GM23338 (cell line): ENCODE data around the gene FTL. TPM values are rescaled to one million over a fixed set of nuclear protein-coding genes. Genes with fewer than 3 reads are reported as not detected.

Experiments
- ATAC-seq: fragments of 200-7000 bp; cut with Tn5 transposase; 3 replicates; pipeline ENCODE4 v1.9.1; 2020
- DNase-seq: peaks from one replicate; pipeline ENCODE4 v3.0.0-alpha.2; 2015; ENCODE audit warnings: low spot score
- H2AFZ ChIP-seq: fragments of 200-600 bp; sonication (generic); 2 replicates; pipeline ENCODE4 v1.8.0; 2016; ENCODE audit warnings: antibody characterized with exemption, mild to moderate bottlenecking, moderate library complexity
- H3F3A ChIP-seq: fragments of 200-600 bp; sonication (generic); replicated peaks from 2 replicates; pipeline ENCODE4 v1.8.0; 2017; ENCODE audit warnings: antibody characterized with exemption, mixed run types, low read depth
- H3K27ac ChIP-seq: fragments of 200-600 bp; sonication (generic); 2 replicates; pipeline ENCODE4 v1.6.1; 2016; ENCODE audit warnings: low read depth
- H3K27me3 ChIP-seq: fragments of 200-600 bp; sonication (generic); 2 replicates; pipeline ENCODE4 v1.8.0; 2016; ENCODE audit warnings: mild to moderate bottlenecking, mixed run types, moderate library complexity; ENCODE audit not compliant: insufficient read depth
- H3K36me3 ChIP-seq: fragments of 200-600 bp; sonication (generic); 2 replicates; pipeline ENCODE4 v1.8.0; 2016; ENCODE audit warnings: mild to moderate bottlenecking; ENCODE audit not compliant: insufficient read depth
- H3K4me1 ChIP-seq: fragments of 200-600 bp; sonication (generic); 2 replicates; pipeline ENCODE4 v1.8.0; 2016; ENCODE audit warnings: mild to moderate bottlenecking, moderate library complexity; ENCODE audit not compliant: insufficient read depth
- H3K4me2 ChIP-seq: fragments of 200-600 bp; sonication (generic); 2 replicates; pipeline ENCODE4 v1.7.1; 2017; ENCODE audit warnings: mixed run types
- H3K4me3 ChIP-seq: fragments of 200-600 bp; sonication (generic); 2 replicates; pipeline ENCODE4 v1.6.1; 2016; ENCODE audit warnings: mixed run types
- H3K79me2 ChIP-seq: fragments of 200-600 bp; sonication (generic); replicated peaks from 2 replicates; pipeline ENCODE4 v1.8.0; 2017; ENCODE audit warnings: mild to moderate bottlenecking; ENCODE audit not compliant: insufficient read depth
- H3K9me2 ChIP-seq: fragments of 200-600 bp; sonication (generic); 2 replicates; pipeline ENCODE4 v1.8.0; 2017; ENCODE audit not compliant: insufficient read depth
- H4K20me1 ChIP-seq: fragments of 200-600 bp; sonication (generic); replicated peaks from 2 replicates; pipeline ENCODE4 v1.8.0; 2017; ENCODE audit warnings: mild to moderate bottlenecking; ENCODE audit not compliant: insufficient read depth
- H3K27ac Mint-ChIP-seq: 2 replicates; pipeline ENCODE4 v1.8.0; 2020; ENCODE audit warnings: inconsistent platforms, mild to moderate bottlenecking, moderate library complexity, mixed read lengths
- H3K27me3 Mint-ChIP-seq: 3 replicates; pipeline ENCODE4 v1.8.0; 2022; ENCODE audit warnings: low read depth, mild to moderate bottlenecking, moderate library complexity, mixed read lengths, inconsistent platforms; ENCODE audit not compliant: insufficient read depth, poor library complexity
- H3K36me3 Mint-ChIP-seq: 3 replicates; pipeline ENCODE4 v1.8.0; 2021; ENCODE audit warnings: low read depth, mild to moderate bottlenecking, inconsistent platforms, moderate library complexity, mixed read lengths
- H3K4me1 Mint-ChIP-seq: 3 replicates; pipeline ENCODE4 v1.8.0; 2020; ENCODE audit warnings: mild to moderate bottlenecking, inconsistent platforms, mixed read lengths
- H3K4me3 Mint-ChIP-seq: 3 replicates; pipeline ENCODE4 v1.8.0; 2021; ENCODE audit warnings: moderate library complexity, mild to moderate bottlenecking, inconsistent platforms, mixed read lengths
- H3K9me3 Mint-ChIP-seq: 3 replicates; pipeline ENCODE4 v1.8.0; 2020; ENCODE audit warnings: moderate library complexity, mild to moderate bottlenecking, inconsistent platforms, mixed read lengths
- CREB1 ChIP-seq: fragments of 250-450 bp; sonication (Bioruptor Pico); IDR thresholded peaks from 2 replicates; pipeline ENCODE4 v1.5.0; 2020; ENCODE audit warnings: low read depth, mild to moderate bottlenecking, moderate library complexity
- CTCF ChIP-seq, 2 experiments: fragments of 200-600 bp in 1 of 2; sonication (generic) in 1 of 2; conservative IDR thresholded peaks; 2 replicates each; pipeline versions ENCODE4 v1.5.1 to v1.6.1; 2016 to 2017; ENCODE audit warnings: antibody characterized with exemption in 2 of 2, low read depth in 2 of 2, mild to moderate bottlenecking in 2 of 2, moderate library complexity in 1 of 2
- ETS1 ChIP-seq: IDR thresholded peaks from 2 replicates; pipeline ENCODE4 v1.6.1; 2016; ENCODE audit warnings: antibody characterized with exemption
- EZH2 ChIP-seq: fragments of 200-600 bp; sonication (generic); IDR thresholded peaks from one replicate; pipeline ENCODE4 v1.8.0; 2017; ENCODE audit warnings: antibody characterized with exemption, mild to moderate bottlenecking, low read depth; ENCODE audit not compliant: unreplicated experiment
- EZH2phosphoT487 ChIP-seq: fragments of 200-600 bp; sonication (generic); IDR thresholded peaks from one replicate; pipeline ENCODE4 v1.8.1; 2018; ENCODE audit warnings: antibody characterized with exemption; ENCODE audit not compliant: unreplicated experiment
- JUNB ChIP-seq: IDR thresholded peaks from one replicate; pipeline ENCODE4 v1.6.1; 2016; ENCODE audit warnings: antibody characterized with exemption; ENCODE audit not compliant: unreplicated experiment
- POLR2AphosphoS5 ChIP-seq: IDR thresholded peaks from 2 replicates; pipeline ENCODE4 v1.6.1; 2016; ENCODE audit warnings: antibody characterized with exemption, low read depth
- STAT1 ChIP-seq: IDR thresholded peaks from one replicate; pipeline ENCODE4 v1.6.1; 2016; ENCODE audit warnings: antibody characterized with exemption; ENCODE audit not compliant: unreplicated experiment
- ZNF331 ChIP-seq: fragments of 250-450 bp; sonication (Bioruptor Pico); IDR thresholded peaks from 2 replicates; pipeline ENCODE4 v1.5.0; 2020; ENCODE audit warnings: low read depth, mild to moderate bottlenecking, moderate library complexity
- polyA plus RNA-seq: library from polyadenylated mRNA; unstranded; fragments of >200 nt; fragmentation: Nextera tagmentation; extraction: Ambion mirVana; gene quantifications from 2 replicates; pipeline ENCODE4 v1.2.1, GENCODE V29; 2016
- total RNA-seq: library from RNA; depleted of rRNA; stranded (reverse); fragments of >200 nt; shearing (Covaris generic); gene quantifications from 2 replicates; pipeline ENCODE4 v1.2.3, GENCODE V29; 2014
- TF ChIP-seq, protein P1 (sequence below): IDR thresholded peaks from one replicate; pipeline ENCODE4 v1.6.1; 2018; ENCODE audit warnings: antibody characterized with exemption; ENCODE audit not compliant: unreplicated experiment

Gene FTL
- total and polyA plus RNA-seq, 2 experiments from 2014 or later, result 2,064 to 5,436 TPM

DNA sequence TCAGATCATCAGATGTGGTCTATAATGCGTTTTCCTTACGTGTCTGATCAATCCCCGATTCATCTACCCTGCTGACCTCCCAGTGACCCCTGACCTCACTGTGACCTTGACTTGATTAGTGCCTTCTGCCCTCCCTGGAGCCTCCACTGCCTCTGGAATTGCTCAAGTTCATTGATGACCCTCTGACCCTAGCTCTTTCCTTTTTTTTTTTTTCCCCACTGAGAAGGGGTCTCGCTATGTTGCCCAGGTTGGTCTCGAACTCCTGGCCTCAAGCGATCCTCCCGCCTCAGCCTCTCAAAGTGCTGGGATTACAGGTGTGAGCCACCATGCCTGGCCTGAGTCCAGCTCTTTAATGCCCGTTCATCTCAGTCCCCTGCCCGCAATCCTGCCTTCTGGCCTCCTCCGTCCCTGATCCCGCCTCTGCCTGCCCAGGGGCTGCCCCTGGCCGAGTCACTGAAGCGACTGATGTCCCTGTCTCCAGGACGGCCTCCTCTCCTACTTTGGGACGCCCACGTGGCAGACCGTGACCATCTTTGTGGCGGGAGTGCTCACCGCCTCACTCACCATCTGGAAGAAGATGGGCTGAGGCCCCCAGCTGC, 4.0 kb upstream of the FTL start (continued):
- TF ChIP-seq, protein P1, sequence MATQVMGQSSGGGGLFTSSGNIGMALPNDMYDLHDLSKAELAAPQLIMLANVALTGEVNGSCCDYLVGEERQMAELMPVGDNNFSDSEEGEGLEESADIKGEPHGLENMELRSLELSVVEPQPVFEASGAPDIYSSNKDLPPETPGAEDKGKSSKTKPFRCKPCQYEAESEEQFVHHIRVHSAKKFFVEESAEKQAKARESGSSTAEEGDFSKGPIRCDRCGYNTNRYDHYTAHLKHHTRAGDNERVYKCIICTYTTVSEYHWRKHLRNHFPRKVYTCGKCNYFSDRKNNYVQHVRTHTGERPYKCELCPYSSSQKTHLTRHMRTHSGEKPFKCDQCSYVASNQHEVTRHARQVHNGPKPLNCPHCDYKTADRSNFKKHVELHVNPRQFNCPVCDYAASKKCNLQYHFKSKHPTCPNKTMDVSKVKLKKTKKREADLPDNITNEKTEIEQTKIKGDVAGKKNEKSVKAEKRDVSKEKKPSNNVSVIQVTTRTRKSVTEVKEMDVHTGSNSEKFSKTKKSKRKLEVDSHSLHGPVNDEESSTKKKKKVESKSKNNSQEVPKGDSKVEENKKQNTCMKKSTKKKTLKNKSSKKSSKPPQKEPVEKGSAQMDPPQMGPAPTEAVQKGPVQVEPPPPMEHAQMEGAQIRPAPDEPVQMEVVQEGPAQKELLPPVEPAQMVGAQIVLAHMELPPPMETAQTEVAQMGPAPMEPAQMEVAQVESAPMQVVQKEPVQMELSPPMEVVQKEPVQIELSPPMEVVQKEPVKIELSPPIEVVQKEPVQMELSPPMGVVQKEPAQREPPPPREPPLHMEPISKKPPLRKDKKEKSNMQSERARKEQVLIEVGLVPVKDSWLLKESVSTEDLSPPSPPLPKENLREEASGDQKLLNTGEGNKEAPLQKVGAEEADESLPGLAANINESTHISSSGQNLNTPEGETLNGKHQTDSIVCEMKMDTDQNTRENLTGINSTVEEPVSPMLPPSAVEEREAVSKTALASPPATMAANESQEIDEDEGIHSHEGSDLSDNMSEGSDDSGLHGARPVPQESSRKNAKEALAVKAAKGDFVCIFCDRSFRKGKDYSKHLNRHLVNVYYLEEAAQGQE, result no peak
- no peak for TF ChIP-seq ETS1
- TF ChIP-seq CREB1, result no peak
- TF ChIP-seq STAT1, result no peak
- TF ChIP-seq POLR2AphosphoS5, result no peak
- TF ChIP-seq JUNB, result no peak
- TF ChIP-seq EZH2phosphoT487, result no peak

- H3F3A ChIP-seq, result peaks cover 56% of the 10 kb centered on the region
- Mint-ChIP-seq H3K27ac (peak overlapping the region; percentile 82), H3K27me3 (peaks cover 45% of the 10 kb centered on the region), H3K4me1 (peaks cover 35% of the 10 kb centered on the region), H3K4me3 (no peak overlapping the region; the same call in 2 of the 3 replicates), H3K36me3 (peaks cover 52% of the 10 kb centered on the region), H3K9me3 (peaks cover 14% of the 10 kb centered on the region)
- peak overlapping the region; percentile 79; the same call in 1 of the 2 replicates for H3K27ac ChIP-seq
- peaks cover 17% of the 10 kb centered on the region for H3K36me3 ChIP-seq
- ATAC-seq (no peak), DNase-seq (no peak)
- peaks cover 16% of the 10 kb centered on the region for H4K20me1 ChIP-seq
- peaks cover 35% of the 10 kb centered on the region for H3K79me2 ChIP-seq
- H3K27me3 ChIP-seq, result no peaks in the 10 kb centered on the region
- no peaks in the 10 kb centered on the region for H3K9me2 ChIP-seq
- no peak overlapping the region for H3K4me3 ChIP-seq
- H3K4me2 ChIP-seq, result peak overlapping the region; percentile 32; the same call in 1 of the 2 replicates
- no peak overlapping the region for H2AFZ ChIP-seq
- H3K4me1 ChIP-seq, result peaks cover 18% of the 10 kb centered on the region
- no peak for TF ChIP-seq EZH2
- TF ChIP-seq EZH2phosphoT487, result no peak
- no peak for TF ChIP-seq CREB1
- no peak for TF ChIP-seq CTCF (conservative IDR thresholded peaks at IDR 0.05; ENCODE audit: low read depth in 2 of 2)
- no peak; the same call in 1 of the 2 replicates for TF ChIP-seq POLR2AphosphoS5
- TF ChIP-seq, protein P1, result no peak
- TF ChIP-seq ZNF331 (CRISPR knock-in tag), result no peak
These were observed 3.5 kb upstream of the FTL start for GRCh38 chr19:48961673-48962028.
